ENCODE results near the gene PPM1E.

- TF ChIP-seq, protein P1, sequence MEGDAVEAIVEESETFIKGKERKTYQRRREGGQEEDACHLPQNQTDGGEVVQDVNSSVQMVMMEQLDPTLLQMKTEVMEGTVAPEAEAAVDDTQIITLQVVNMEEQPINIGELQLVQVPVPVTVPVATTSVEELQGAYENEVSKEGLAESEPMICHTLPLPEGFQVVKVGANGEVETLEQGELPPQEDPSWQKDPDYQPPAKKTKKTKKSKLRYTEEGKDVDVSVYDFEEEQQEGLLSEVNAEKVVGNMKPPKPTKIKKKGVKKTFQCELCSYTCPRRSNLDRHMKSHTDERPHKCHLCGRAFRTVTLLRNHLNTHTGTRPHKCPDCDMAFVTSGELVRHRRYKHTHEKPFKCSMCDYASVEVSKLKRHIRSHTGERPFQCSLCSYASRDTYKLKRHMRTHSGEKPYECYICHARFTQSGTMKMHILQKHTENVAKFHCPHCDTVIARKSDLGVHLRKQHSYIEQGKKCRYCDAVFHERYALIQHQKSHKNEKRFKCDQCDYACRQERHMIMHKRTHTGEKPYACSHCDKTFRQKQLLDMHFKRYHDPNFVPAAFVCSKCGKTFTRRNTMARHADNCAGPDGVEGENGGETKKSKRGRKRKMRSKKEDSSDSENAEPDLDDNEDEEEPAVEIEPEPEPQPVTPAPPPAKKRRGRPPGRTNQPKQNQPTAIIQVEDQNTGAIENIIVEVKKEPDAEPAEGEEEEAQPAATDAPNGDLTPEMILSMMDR (IDR thresholded peaks at IDR 0.05): no peak
- TF ChIP-seq ZFX (IDR thresholded peaks at IDR 0.05; ENCODE audit: borderline replicate concordance): no peak
Observed at GRCh38 chr17:58764373-58764772, 8.7 kb downstream of the PPM1E start.

Measured in 22Rv1 (cell line).